Muscle of leg (tissue), 11 donors: ENCODE results near the gene PDLIM7. TPM values are rescaled to one million over a fixed set of nuclear protein-coding genes. Genes with fewer than 3 reads are reported as not detected.

ENCODE experiments used
- DNase-seq: peaks from one replicate; pipeline ENCODE4 v3.0.0; 2013
- H3K27ac ChIP-seq: one replicate; pipeline ENCODE4 v1.5.1; 2013; ENCODE audit warnings: mild to moderate bottlenecking, low read length, control low read depth
- H3K27me3 ChIP-seq: one replicate; pipeline ENCODE4 v1.6.1; 2013; ENCODE audit warnings: low read length; ENCODE audit not compliant: control insufficient read depth, insufficient read depth
- H3K36me3 ChIP-seq: one replicate; pipeline ENCODE4 v1.6.1; 2013; ENCODE audit warnings: low read length; ENCODE audit not compliant: control insufficient read depth, insufficient read depth
- H3K4me1 ChIP-seq: one replicate; pipeline ENCODE4 v1.6.1; 2013; ENCODE audit warnings: low read length; ENCODE audit not compliant: control insufficient read depth, insufficient read depth
- H3K4me3 ChIP-seq: one replicate; pipeline ENCODE4 v1.5.1; 2013; ENCODE audit warnings: low read length, control low read depth
- H3K9me3 ChIP-seq: replicated peaks from 2 replicates; pipeline ENCODE4 v1.6.1; 2013; ENCODE audit warnings: low read depth, low read length; ENCODE audit not compliant: control insufficient read depth
- WGBS: methylation state at CpG from one replicate; pipeline ENCODE4 v1.1.5; 2013; ENCODE audit warnings: missing lambda C conversion rate; ENCODE audit not compliant: insufficient coverage; 5-methylcytosine and 5-hydroxymethylcytosine counted together
- polyA plus RNA-seq, 8 donors: library from polyadenylated mRNA; unstranded; fragments of 120-200 nt; gene quantifications; one replicate each; pipeline versions ENCODE4 v1.2.1 to v1.2.3, GENCODE V29; 2013; ENCODE audit warnings: inconsistent platforms in 1 of 8, low replicate concordance in 1 of 8; ENCODE audit not compliant: insufficient read length in 8 of 8, insufficient read depth in 1 of 8
- total RNA-seq: library from RNA; stranded (reverse); fragments of 120-200 nt; gene quantifications from one replicate; pipeline ENCODE4 v1.2.4, GENCODE V29; 2013

The PDLIM7 gene
- total and polyA plus RNA-seq, 9 donors = 97.1 to 458 (median 269) TPM

DNA sequence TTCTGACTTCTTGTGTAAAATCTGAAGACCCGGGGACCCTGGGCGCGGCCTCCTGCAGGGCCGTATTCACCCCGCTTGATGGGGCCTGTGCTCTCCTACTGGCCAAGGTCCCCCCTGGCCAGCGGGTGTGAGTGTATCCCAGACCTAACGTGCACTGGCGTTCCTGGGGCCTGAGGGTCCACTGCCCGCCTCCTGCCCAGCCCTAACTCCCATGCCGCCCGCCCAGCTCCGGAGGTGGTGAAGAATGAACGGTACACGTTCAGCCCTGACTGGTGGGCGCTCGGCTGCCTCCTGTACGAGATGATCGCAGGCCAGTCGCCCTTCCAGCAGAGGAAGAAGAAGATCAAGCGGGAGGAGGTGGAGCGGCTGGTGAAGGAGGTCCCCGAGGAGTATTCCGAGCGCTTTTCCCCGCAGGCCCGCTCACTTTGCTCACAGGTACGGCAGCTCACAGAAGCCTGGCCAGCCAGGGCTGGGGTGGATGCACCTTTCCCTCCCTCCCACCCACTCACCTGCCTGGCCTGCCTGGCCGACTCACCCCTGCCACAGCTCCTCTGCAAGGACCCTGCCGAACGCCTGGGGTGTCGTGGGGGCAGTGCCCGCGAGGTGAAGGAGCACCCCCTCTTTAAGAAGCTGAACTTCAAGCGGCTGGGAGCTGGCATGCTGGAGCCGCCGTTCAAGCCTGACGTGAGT is 61.4 kb downstream of the PDLIM7 start:
- Histone ChIP-seq H3K9me3 (no peaks in the 10 kb centered on the region), H3K36me3 (peaks cover 76% of the 10 kb centered on the region), H3K27me3 (no peaks in the 10 kb centered on the region), H3K27ac (no peak overlapping the region), H3K4me1 (peaks cover 23% of the 10 kb centered on the region), H3K4me3 (no peak overlapping the region)
- 89% methylated on average over 29 of the region's 37 CpGs for WGBS
- no peak for DNase-seq

DNA sequence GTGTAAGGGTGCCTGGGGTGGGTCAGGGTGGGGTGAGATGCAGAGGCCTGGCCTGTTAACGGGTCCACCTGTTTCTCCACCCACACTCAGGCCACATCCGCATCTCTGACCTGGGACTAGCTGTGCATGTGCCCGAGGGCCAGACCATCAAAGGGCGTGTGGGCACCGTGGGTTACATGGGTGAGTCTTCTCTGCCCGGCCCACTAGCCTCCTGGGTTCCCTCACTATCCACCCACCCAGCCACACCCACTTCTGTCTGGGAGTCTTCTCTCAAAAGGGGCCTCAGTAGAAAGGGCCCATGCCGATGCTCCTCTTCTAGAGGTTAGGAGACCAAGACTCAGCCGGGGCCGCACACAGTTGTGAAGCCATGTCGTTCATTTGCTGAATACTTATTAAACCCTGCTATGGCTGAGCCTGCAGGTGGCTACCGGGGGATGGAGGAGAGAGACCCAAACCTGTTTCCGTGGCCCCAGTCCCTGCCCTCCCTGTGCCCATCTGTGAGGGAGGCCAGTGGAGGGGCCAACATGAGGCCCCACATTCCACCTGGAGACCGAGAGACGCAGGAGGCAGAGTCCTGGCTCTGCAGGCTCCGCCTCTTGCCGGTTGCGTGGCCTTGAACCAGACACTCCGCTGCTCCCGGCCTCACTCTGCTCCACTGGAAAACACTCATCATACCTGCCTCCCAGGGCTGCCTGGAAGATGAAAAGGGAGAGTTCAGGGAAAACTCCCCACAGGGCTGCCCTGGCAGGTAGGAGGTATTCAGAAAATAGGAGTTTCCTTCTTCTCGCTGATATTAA is 62.3 kb downstream of the PDLIM7 start:
- Histone ChIP-seq H3K9me3 (no peaks in the 10 kb centered on the region), H3K27me3 (no peaks in the 10 kb centered on the region), H3K36me3 (peaks cover 77% of the 10 kb centered on the region), H3K4me3 (no peak overlapping the region), H3K4me1 (peaks cover 29% of the 10 kb centered on the region), H3K27ac (no peak overlapping the region)
- DNase-seq = no peak
- WGBS = 95% methylated on average over 9 of the region's 20 CpGs

DNA sequence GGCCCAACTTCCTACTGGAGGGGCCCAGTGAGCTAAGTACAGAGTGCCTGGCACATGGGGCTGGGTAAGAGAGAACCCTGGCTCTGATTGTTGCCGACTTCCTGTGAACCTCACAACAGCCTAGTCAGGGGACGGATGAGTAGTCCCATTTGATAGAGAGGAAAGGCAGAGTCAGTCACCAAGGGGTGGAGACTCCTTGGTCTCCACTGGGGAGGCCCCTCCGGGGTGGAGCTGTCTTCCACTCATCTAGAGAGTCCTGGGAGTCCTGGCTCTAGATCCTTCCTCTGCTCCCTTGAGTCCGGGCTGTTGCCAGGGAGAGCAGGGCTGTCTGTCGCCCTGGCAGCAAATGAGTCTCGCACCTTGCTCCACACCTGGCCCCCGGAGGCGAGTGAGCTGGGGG is 63.0 kb downstream of the PDLIM7 start:
- H3K27ac ChIP-seq = no peak overlapping the region
- peaks cover 77% of the 10 kb centered on the region for H3K36me3 ChIP-seq
- H3K9me3 ChIP-seq = no peaks in the 10 kb centered on the region
- no peak overlapping the region for H3K4me3 ChIP-seq
- WGBS = 95% methylated on average over 8 of the region's 8 CpGs
- no peaks in the 10 kb centered on the region for H3K27me3 ChIP-seq
- H3K4me1 ChIP-seq = peaks cover 36% of the 10 kb centered on the region
- no peak for DNase-seq

DNA sequence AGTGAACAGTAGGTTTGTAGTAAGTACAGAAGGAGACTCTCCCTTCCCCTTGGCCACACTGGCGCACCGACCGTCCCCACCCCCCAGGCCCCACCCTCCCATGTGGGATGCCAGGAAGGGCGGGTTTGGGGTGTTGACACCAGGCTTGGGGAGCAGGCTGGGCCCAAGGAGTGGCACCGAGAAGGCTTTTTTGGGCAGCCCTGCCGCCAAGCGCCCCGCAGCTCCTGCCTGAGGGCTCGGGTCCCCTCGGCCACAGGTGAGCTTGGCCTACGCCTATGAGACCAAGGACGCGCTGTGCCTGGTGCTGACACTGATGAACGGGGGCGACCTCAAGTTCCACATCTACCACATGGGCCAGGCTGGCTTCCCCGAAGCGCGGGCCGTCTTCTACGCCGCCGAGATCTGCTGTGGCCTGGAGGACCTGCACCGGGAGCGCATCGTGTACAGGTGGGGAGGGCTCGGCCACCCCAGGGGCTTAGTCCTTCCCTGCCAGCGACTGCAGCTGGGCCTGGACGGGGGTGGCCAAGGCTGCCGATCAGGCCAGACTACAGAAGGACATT is 63.7 kb downstream of the PDLIM7 start:
- DNase-seq = no peak
- Histone ChIP-seq H3K4me3 (no peak overlapping the region), H3K9me3 (no peaks in the 10 kb centered on the region), H3K36me3 (peaks cover 75% of the 10 kb centered on the region), H3K27ac (no peak overlapping the region), H3K27me3 (no peaks in the 10 kb centered on the region), H3K4me1 (peaks cover 43% of the 10 kb centered on the region)
- WGBS = 94% methylated on average over 21 of the region's 29 CpGs

Other genes starting within 250 kb of the PDLIM7 start
- gene RAB24, start 193.9 kb downstream of the PDLIM7 start, total RNA-seq = 15.1 TPM
- gene RAB24, start 193.9 kb downstream of the PDLIM7 start, polyA plus RNA-seq = 10 to 100 TPM; 20.3 to 31.9 (median 24.1) TPM
- 63.0 TPM for gene PRELID1, start 193.8 kb downstream of the PDLIM7 start, total RNA-seq
- gene PRELID1, start 193.8 kb downstream of the PDLIM7 start, polyA plus RNA-seq = 10 to 100 TPM; 75.0 to 94.0 (median 89.4) TPM
- gene MXD3, start 185.7 kb downstream of the PDLIM7 start, total RNA-seq = 18.0 TPM
- gene MXD3, start 185.7 kb downstream of the PDLIM7 start, polyA plus RNA-seq = 10 to 100 TPM; 20.5 to 36.7 (median 24.9) TPM
- gene LMAN2, start 145.9 kb downstream of the PDLIM7 start, total RNA-seq = 85.3 TPM
- gene LMAN2, start 145.9 kb downstream of the PDLIM7 start, polyA plus RNA-seq = 100 to 1,000 TPM in 1 of 8 donors, 10 to 100 TPM in 7; 77.9 to 102 (median 86.3) TPM
- gene RGS14, start 139.7 kb downstream of the PDLIM7 start, total RNA-seq = 16.2 TPM
- gene RGS14, start 139.7 kb downstream of the PDLIM7 start, polyA plus RNA-seq = 10 to 100 TPM; 10.4 to 17.2 (median 12.5) TPM
- not detected for gene SLC34A1, start 113.2 kb downstream of the PDLIM7 start, total RNA-seq
- not detected for gene SLC34A1, start 113.2 kb downstream of the PDLIM7 start, polyA plus RNA-seq
- not detected for gene PFN3, start 96.9 kb downstream of the PDLIM7 start, total RNA-seq
- gene PFN3, start 96.9 kb downstream of the PDLIM7 start, polyA plus RNA-seq = not detected
- 0.27 TPM for gene F12, start 88.0 kb downstream of the PDLIM7 start, total RNA-seq
- gene F12, start 88.0 kb downstream of the PDLIM7 start, polyA plus RNA-seq = 1 to 10 TPM in 1 of 8 donors, under 1 TPM in 6, not detected in 1; 0.14 to 1.0 (median 0.45) TPM
- 13.8 TPM for gene GRK6, start 70.9 kb downstream of the PDLIM7 start, total RNA-seq
- gene GRK6, start 70.9 kb downstream of the PDLIM7 start, polyA plus RNA-seq = 10 to 100 TPM; 16.0 to 25.0 (median 19.7) TPM
- gene PRR7, start 50.8 kb downstream of the PDLIM7 start, total RNA-seq = 0.93 TPM
- 1 to 10 TPM in 5 of 8 donors, under 1 TPM in 3; 0.70 to 1.7 (median 1.0) TPM for gene PRR7, start 50.8 kb downstream of the PDLIM7 start, polyA plus RNA-seq
- gene DBN1, start 24.0 kb downstream of the PDLIM7 start, total RNA-seq = 97.3 TPM
- gene DBN1, start 24.0 kb downstream of the PDLIM7 start, polyA plus RNA-seq = 100 to 1,000 TPM; 197 to 295 (median 267) TPM
- 2.7 TPM for gene DOK3, start 12.2 kb upstream of the PDLIM7 start, total RNA-seq
- gene DOK3, start 12.2 kb upstream of the PDLIM7 start, polyA plus RNA-seq = 1 to 10 TPM; 4.2 to 9.9 (median 6.8) TPM
- gene DDX41, start 19.4 kb upstream of the PDLIM7 start, total RNA-seq = 49.7 TPM
- gene DDX41, start 19.4 kb upstream of the PDLIM7 start, polyA plus RNA-seq = 10 to 100 TPM; 44.4 to 69.0 (median 55.9) TPM
- 43.8 TPM for gene FAM193B, start 57.0 kb upstream of the PDLIM7 start, total RNA-seq
- gene FAM193B, start 57.0 kb upstream of the PDLIM7 start, polyA plus RNA-seq = 10 to 100 TPM; 36.8 to 65.0 (median 51.8) TPM
- 48.0 TPM for gene TMED9, start 94.6 kb upstream of the PDLIM7 start, total RNA-seq
- gene TMED9, start 94.6 kb upstream of the PDLIM7 start, polyA plus RNA-seq = 100 to 1,000 TPM; 117 to 161 (median 138) TPM
- 22.0 TPM for gene B4GALT7, start 102.5 kb upstream of the PDLIM7 start, total RNA-seq
- gene B4GALT7, start 102.5 kb upstream of the PDLIM7 start, polyA plus RNA-seq = 10 to 100 TPM; 17.3 to 23.6 (median 19.9) TPM